SU-DHL-6 (cell line): ENCODE measurements around the gene LY9.

Experiments used
- H2AFZ ChIP-seq: fragments of 200-600 bp; sonication (generic); 2 replicates; pipeline ENCODE4 v1.6.1; 2014; ENCODE audit warnings: low read depth, mild to moderate bottlenecking, moderate library complexity, mixed read lengths, antibody characterized with exemption, low read length; ENCODE audit not compliant: severe bottlenecking
- H3F3A ChIP-seq: fragments of 200-600 bp; shearing (Covaris generic); 2 replicates; pipeline ENCODE4 v1.6.0; 2016; ENCODE audit warnings: antibody characterized with exemption, mild to moderate bottlenecking; ENCODE audit not compliant: insufficient read depth
- H3K27ac ChIP-seq: fragments of 200-600 bp; sonication (generic); 2 replicates; pipeline ENCODE4 v1.5.1; 2016; ENCODE audit warnings: low read depth, mild to moderate bottlenecking, low read length, moderate library complexity, mixed read lengths
- H3K27me3 ChIP-seq: fragments of 200-600 bp; sonication (generic), shearing (Covaris generic); 2 replicates; pipeline ENCODE4 v1.6.0; 2014; ENCODE audit warnings: mild to moderate bottlenecking, low read length
- H3K36me3 ChIP-seq: fragments of 200-600 bp; sonication (generic); 2 replicates; pipeline ENCODE4 v1.6.1; 2014; ENCODE audit warnings: mild to moderate bottlenecking, low read length, mixed read lengths
- H3K4me2 ChIP-seq: fragments of 300-600, 200-600 bp; shearing (Covaris generic), sonication (generic); 2 replicates; pipeline ENCODE4 v1.6.0; 2014; ENCODE audit warnings: low read length, low read depth, mild to moderate bottlenecking; ENCODE audit not compliant: poor library complexity, severe bottlenecking
- H3K4me3 ChIP-seq: fragments of 200-600 bp; sonication (generic); 2 replicates; pipeline ENCODE4 v1.5.1; 2014; ENCODE audit warnings: antibody characterized with exemption, low read length, mild to moderate bottlenecking, mixed read lengths; ENCODE audit not compliant: insufficient read depth, poor library complexity, severe bottlenecking
- H3K79me2 ChIP-seq: fragments of 200-600 bp; sonication (generic); 2 replicates; pipeline ENCODE4 v1.6.1; 2014; ENCODE audit warnings: mild to moderate bottlenecking, low read length, moderate library complexity; ENCODE audit not compliant: insufficient read depth
- H3K9ac ChIP-seq: fragments of 200-600 bp; sonication (generic); 2 replicates; pipeline ENCODE4 v1.7.0; 2014; ENCODE audit warnings: mild to moderate bottlenecking, low read length
- H3K9me2 ChIP-seq: fragments of 200-600 bp; sonication (generic); replicated peaks from 2 replicates; pipeline ENCODE4 v1.6.1; 2014; ENCODE audit warnings: low read length; ENCODE audit not compliant: insufficient read depth
- H3K9me3 ChIP-seq: fragments of 200-600 bp; sonication (generic); 2 replicates; pipeline ENCODE4 v1.6.1; 2014; ENCODE audit warnings: low read length, mixed read lengths; ENCODE audit not compliant: insufficient read depth
- H4K20me1 ChIP-seq: fragments of 200-600 bp; sonication (generic); 2 replicates; pipeline ENCODE4 v1.6.1; 2014; ENCODE audit warnings: low read depth, mild to moderate bottlenecking, antibody characterized with exemption, low read length, moderate library complexity, mixed read lengths
- EZH2phosphoT487 ChIP-seq: fragments of 200-600 bp; sonication (generic), shearing (Covaris generic); conservative IDR thresholded peaks from 2 replicates; pipeline ENCODE4 v1.6.1; 2018; ENCODE audit warnings: mild to moderate bottlenecking, antibody characterized with exemption, low read length, moderate library complexity, mixed read lengths
- TF ChIP-seq, protein P1 (sequence below): fragments of 200-600 bp; sonication (generic); IDR thresholded peaks from one replicate; pipeline ENCODE4 v1.5.1; 2017; ENCODE audit warnings: antibody characterized with exemption, mild to moderate bottlenecking, low read length, moderate library complexity; ENCODE audit not compliant: insufficient read depth, poor library complexity, severe bottlenecking

The LY9 gene

DNA sequence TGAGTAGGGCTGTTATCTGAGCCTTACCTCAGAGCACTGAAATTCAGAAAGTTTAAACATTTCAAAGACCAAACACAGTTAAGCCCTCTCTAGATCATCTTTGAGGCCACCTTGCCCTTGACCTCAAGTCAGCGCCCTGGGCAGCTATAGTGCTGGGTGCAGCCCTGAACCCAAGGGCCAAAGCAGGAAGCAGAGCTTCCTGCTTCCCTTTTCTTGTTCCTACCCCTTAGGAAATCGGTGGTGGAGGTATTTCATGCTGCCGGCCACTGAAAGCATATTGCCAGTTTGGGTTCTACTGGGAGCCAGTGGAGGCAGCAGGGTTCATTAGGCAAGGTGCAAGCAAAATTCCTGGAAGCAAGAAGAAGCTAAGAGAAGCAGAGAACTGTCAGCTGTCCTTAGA, 40.6 kb downstream of the LY9 start:
- H3K4me2 ChIP-seq = no peak overlapping the region
- no peak for TF ChIP-seq EZH2phosphoT487
- TF ChIP-seq, protein P1, sequence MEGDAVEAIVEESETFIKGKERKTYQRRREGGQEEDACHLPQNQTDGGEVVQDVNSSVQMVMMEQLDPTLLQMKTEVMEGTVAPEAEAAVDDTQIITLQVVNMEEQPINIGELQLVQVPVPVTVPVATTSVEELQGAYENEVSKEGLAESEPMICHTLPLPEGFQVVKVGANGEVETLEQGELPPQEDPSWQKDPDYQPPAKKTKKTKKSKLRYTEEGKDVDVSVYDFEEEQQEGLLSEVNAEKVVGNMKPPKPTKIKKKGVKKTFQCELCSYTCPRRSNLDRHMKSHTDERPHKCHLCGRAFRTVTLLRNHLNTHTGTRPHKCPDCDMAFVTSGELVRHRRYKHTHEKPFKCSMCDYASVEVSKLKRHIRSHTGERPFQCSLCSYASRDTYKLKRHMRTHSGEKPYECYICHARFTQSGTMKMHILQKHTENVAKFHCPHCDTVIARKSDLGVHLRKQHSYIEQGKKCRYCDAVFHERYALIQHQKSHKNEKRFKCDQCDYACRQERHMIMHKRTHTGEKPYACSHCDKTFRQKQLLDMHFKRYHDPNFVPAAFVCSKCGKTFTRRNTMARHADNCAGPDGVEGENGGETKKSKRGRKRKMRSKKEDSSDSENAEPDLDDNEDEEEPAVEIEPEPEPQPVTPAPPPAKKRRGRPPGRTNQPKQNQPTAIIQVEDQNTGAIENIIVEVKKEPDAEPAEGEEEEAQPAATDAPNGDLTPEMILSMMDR = no peak
- no peaks in the 10 kb centered on the region for H3K79me2 ChIP-seq
- H3F3A ChIP-seq = no peaks in the 10 kb centered on the region; the same call in 1 of the 2 replicates
- no peaks in the 10 kb centered on the region for H3K9me2 ChIP-seq
- no peaks in the 10 kb centered on the region for H3K9me3 ChIP-seq
- H3K9ac ChIP-seq = no peak overlapping the region
- no peak overlapping the region for H3K4me3 ChIP-seq
- H3K27ac ChIP-seq = no peak overlapping the region
- peak overlapping the region; percentile 83 for H2AFZ ChIP-seq
- H3K27me3 ChIP-seq = no peaks in the 10 kb centered on the region
- H3K36me3 ChIP-seq = no peaks in the 10 kb centered on the region
- H4K20me1 ChIP-seq = no peaks in the 10 kb centered on the region

DNA sequence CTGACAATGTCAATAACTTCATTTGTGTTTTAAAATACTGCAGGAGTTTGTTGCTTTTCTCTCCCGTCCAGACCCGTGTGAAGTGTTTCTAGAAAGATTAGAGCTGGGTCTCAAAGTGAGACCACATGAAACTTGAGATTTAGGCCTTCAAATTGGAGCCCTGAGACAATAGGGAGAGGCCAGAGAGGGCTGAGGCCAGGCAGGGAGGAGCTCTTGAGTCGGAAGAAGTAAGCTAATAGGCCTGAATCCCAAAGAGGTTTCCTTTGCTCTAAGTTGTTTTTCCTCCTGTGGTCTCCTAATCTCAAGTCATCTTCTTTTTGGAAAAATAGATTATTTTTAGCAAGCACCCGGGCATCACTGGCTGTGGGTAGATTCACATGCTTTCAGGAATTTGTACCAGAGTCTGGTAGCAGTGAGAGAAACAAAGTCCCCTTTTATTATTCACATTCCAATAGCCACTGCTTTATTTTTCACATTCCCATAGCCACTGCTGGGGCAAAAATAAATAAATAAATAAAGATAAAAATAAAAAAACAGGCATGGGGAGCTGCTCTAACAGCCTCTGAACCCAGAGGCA, 41.1 kb downstream of the LY9 start:
- Histone ChIP-seq H3K9me2 (no peaks in the 10 kb centered on the region), H3F3A (no peaks in the 10 kb centered on the region; the same call in 1 of the 2 replicates), H3K79me2 (no peaks in the 10 kb centered on the region), H4K20me1 (no peaks in the 10 kb centered on the region), H3K9ac (0 out of 2 replicates have a peak overlapping the region, but pooled peaks have one; percentile 35), H3K27ac (no peak overlapping the region), H3K4me3 (no peak overlapping the region), H2AFZ (peak overlapping the region; percentile 83), H3K36me3 (no peaks in the 10 kb centered on the region), H3K4me2 (peak overlapping the region; percentile 32), H3K9me3 (no peaks in the 10 kb centered on the region), H3K27me3 (no peaks in the 10 kb centered on the region)
- TF ChIP-seq, protein P1 = no peak
- TF ChIP-seq EZH2phosphoT487 = no peak

DNA sequence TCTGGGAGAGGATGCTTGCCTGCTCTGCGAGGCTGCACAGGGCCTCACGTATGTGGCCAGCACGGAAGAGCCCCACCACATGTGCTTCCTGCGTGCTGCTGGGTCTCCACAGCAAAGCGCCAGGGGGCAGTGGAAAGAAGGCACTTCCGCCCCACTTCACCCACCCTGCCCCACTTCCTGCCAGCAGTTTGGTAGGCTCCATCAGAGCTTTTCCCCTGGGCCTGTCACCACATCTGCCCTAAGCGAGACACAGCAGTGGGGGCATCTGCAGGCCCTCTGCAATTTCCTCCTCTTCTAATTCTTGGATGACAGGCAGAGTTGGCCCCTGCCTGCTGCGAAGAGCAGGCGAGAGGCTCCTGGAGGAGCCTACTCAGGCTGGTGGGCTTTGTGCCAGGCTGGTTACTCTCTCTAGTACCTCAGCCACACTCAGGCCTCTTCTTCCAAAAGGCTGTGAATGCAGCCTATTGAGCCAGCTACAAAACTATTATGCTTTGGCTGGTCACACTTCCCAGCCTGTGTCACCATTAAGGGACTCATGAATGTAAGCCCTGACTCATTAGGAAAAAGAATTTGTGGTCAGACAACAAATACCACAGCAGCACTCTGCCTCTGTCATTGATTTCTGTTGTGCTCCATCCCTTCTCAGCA, 41.7 kb downstream of the LY9 start:
- peak overlapping the region; percentile 83 for H2AFZ ChIP-seq
- peak overlapping the region; percentile 35; the same call in 1 of the 2 replicates for H3K9ac ChIP-seq
- H4K20me1 ChIP-seq = no peaks in the 10 kb centered on the region

More for the DNA sequence above, 41.7 kb downstream of the LY9 start:
- no peaks in the 10 kb centered on the region for H3K9me3 ChIP-seq
- H3K4me3 ChIP-seq = no peak overlapping the region
- no peaks in the 10 kb centered on the region for H3K36me3 ChIP-seq
- no peak for TF ChIP-seq EZH2phosphoT487
- TF ChIP-seq, protein P1 = peak; percentile 34
- H3K9me2 ChIP-seq = no peaks in the 10 kb centered on the region
- H3K27ac ChIP-seq = 0 out of 2 replicates have a peak overlapping the region, but pooled peaks have one; percentile 5
- H3K27me3 ChIP-seq = no peaks in the 10 kb centered on the region
- no peaks in the 10 kb centered on the region; the same call in 1 of the 2 replicates for H3F3A ChIP-seq
- H3K79me2 ChIP-seq = no peaks in the 10 kb centered on the region
- H3K4me2 ChIP-seq = peak overlapping the region; percentile 32
